ENCODE results near the gene RNF26. TPM values are rescaled to one million over a fixed set of nuclear protein-coding genes. Genes with fewer than 3 reads are reported as not detected.
A peak's percentile ranks its signal among the peaks of the same experiment; 100 is the strongest.

The RNF26 gene
- total and polyA plus RNA-seq, 2 of the 13 experiments (the other 11 are each of a cell fraction or from before 2014, with no cell fraction given): 11.9 to 26.3 TPM

DNA sequence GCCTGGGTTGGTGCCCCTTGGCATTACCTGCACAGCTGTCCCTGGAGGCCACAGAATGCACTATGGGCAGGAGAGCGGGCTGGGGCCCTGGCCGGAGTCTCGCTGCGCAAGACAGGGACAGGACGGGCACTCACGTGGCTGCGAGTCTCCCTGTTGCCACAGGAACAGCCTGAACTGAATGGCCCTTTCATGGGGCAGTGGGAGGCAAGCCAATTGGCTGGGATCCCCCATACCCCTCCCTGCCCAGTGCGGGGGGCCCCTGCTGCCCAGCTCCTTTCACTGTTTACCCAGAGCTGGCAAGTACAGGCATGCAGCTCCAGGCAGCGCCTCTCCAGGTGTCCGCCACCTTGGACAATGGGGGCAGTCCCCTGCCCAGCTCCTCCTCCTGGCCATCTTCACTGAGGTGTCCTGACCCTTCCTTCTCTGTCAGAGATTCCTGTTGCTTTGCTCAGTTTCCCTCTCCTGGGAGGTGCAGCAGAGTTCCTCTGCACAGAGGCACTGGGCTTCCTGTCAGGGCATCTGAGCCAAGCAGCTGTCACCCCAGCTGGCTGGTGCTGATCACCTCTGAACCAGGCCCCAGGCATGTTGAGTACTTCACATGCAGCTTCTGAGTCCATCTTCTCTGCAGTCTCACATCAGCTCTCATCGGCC lies 42.0 kb downstream of the RNF26 start (continued):
- TF ChIP-seq ZNF17 (CRISPR knock-in tag; IDR thresholded peaks at IDR 0.05): no peak
- no peak for TF ChIP-seq PLRG1 (conservative IDR thresholded peaks at IDR 0.05)
- TF ChIP-seq ZNF792 (CRISPR knock-in tag; IDR thresholded peaks at IDR 0.05): peak; percentile 74; the same call in 1 of the 2 replicates
- peak; percentile 80 for TF ChIP-seq ZFP91 (CRISPR knock-in tag; IDR thresholded peaks at IDR 0.05; ENCODE audit: borderline replicate concordance)
- no peak for TF ChIP-seq ZNF512 (CRISPR knock-in tag; IDR thresholded peaks at IDR 0.05)
- TF ChIP-seq, protein P1, sequence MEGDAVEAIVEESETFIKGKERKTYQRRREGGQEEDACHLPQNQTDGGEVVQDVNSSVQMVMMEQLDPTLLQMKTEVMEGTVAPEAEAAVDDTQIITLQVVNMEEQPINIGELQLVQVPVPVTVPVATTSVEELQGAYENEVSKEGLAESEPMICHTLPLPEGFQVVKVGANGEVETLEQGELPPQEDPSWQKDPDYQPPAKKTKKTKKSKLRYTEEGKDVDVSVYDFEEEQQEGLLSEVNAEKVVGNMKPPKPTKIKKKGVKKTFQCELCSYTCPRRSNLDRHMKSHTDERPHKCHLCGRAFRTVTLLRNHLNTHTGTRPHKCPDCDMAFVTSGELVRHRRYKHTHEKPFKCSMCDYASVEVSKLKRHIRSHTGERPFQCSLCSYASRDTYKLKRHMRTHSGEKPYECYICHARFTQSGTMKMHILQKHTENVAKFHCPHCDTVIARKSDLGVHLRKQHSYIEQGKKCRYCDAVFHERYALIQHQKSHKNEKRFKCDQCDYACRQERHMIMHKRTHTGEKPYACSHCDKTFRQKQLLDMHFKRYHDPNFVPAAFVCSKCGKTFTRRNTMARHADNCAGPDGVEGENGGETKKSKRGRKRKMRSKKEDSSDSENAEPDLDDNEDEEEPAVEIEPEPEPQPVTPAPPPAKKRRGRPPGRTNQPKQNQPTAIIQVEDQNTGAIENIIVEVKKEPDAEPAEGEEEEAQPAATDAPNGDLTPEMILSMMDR (CRISPR knock-in tag; IDR thresholded peaks at IDR 0.05): peak; percentile 40
- TF ChIP-seq ZBTB25 (CRISPR knock-in tag; IDR thresholded peaks at IDR 0.05): no peak
- no peak for TF ChIP-seq ZNF383 (CRISPR knock-in tag; IDR thresholded peaks at IDR 0.05; ENCODE audit: borderline replicate concordance)
- peak; percentile 95 for TF ChIP-seq SAP130 (CRISPR knock-in tag; IDR thresholded peaks at IDR 0.05; ENCODE audit: low read depth)
- TF ChIP-seq HMG20A (CRISPR knock-in tag; IDR thresholded peaks at IDR 0.05; ENCODE audit: borderline replicate concordance): peak; percentile 49; the same call in 1 of the 2 replicates
- no peak for TF ChIP-seq XBP1 (CRISPR knock-in tag; IDR thresholded peaks at IDR 0.05)
- no peak for TF ChIP-seq ZNF644 (CRISPR knock-in tag; IDR thresholded peaks at IDR 0.05; ENCODE audit: low read depth)
- no peak for TF ChIP-seq ZNF619 (CRISPR knock-in tag; IDR thresholded peaks at IDR 0.05)
- TF ChIP-seq USF2 (IDR thresholded peaks at IDR 0.05; ENCODE audit: low read depth, low read length): no peak; the same call in 1 of the 2 replicates
- TF ChIP-seq USF2 (CRISPR knock-in tag; IDR thresholded peaks at IDR 0.05; ENCODE audit: borderline replicate concordance): no peak; the same call in 1 of the 2 replicates
- TF ChIP-seq GATAD1 (CRISPR knock-in tag; IDR thresholded peaks at IDR 0.05): 0 out of 2 replicates have a peak, but pooled peaks have one; percentile 29
- TF ChIP-seq ARID4A (CRISPR knock-in tag; IDR thresholded peaks at IDR 0.05; ENCODE audit: borderline replicate concordance): peak; percentile 87
